Keratinocyte (primary cell): Measurements from ENCODE around the gene ZNF81. TPM values are rescaled to one million over a fixed set of nuclear protein-coding genes. Genes with fewer than 3 reads are reported as not detected.

Experiments used
- DNase-seq: peaks from one replicate; pipeline ENCODE4 v3.0.0-alpha.2; 2011; ENCODE audit warnings: low read depth, missing footprints, low spot score
- FAIRE-seq: peaks from 2 replicates; lab custom pipeline; 2011; peaks lifted over from hg19 to GRCh38; lab: Jason Lieb, UNC
- H2AFZ ChIP-seq: 2 replicates; pipeline ENCODE4 v1.6.0; 2012; ENCODE audit warnings: low read length, control low read depth, inconsistent platforms; ENCODE audit not compliant: control insufficient read depth
- H3K27ac ChIP-seq: 2 replicates; pipeline ENCODE4 v1.5.1; 2011; ENCODE audit warnings: low read length; ENCODE audit not compliant: control insufficient read depth, insufficient read depth
- H3K27me3 ChIP-seq: 3 replicates; pipeline ENCODE4 v1.6.0; 2011; ENCODE audit warnings: low read length; ENCODE audit not compliant: control insufficient read depth, insufficient read depth; ENCODE audit errors: extremely low read depth
- H3K36me3 ChIP-seq, 2 experiments: 2 replicates in 1 of 2; 3 replicates in 1 of 2; pipeline ENCODE4 v1.5.1; 2011; ENCODE audit warnings: low read length in 2 of 2, mild to moderate bottlenecking in 1 of 2; ENCODE audit not compliant: control insufficient read depth in 2 of 2, insufficient read depth in 2 of 2; ENCODE audit errors: extremely low read depth in 1 of 2
- H3K4me1 ChIP-seq: 3 replicates; pipeline ENCODE4 v1.5.1; 2011; ENCODE audit warnings: low read length; ENCODE audit not compliant: control insufficient read depth, insufficient read depth; ENCODE audit errors: extremely low read depth
- H3K4me2 ChIP-seq: 3 replicates; pipeline ENCODE4 v1.6.0; 2011; ENCODE audit warnings: low read depth, low read length; ENCODE audit not compliant: control insufficient read depth, insufficient read depth; ENCODE audit errors: extremely low read depth
- H3K4me3 ChIP-seq, 3 experiments: fragments of 200-600 bp in 1 of 3; sonication (generic) in 1 of 3; 2 replicates in 2 of 3; 3 replicates in 1 of 3; pipeline ENCODE4 v1.5.1; 2011 to 2016; ENCODE audit warnings: low read length in 3 of 3, mild to moderate bottlenecking in 3 of 3, control low read depth in 2 of 3, inconsistent platforms in 1 of 3, low read depth in 1 of 3, mixed read lengths in 1 of 3, mixed run types in 1 of 3, moderate library complexity in 1 of 3; ENCODE audit not compliant: control insufficient read depth in 2 of 3, insufficient read depth in 2 of 3; ENCODE audit errors: extremely low read depth in 1 of 3
- H3K79me2 ChIP-seq: 2 replicates; pipeline ENCODE4 v1.6.0; 2012; ENCODE audit warnings: low read length; ENCODE audit not compliant: control insufficient read depth, insufficient read depth
- H3K9ac ChIP-seq: 3 replicates; pipeline ENCODE4 v1.6.0; 2011; ENCODE audit warnings: low read length; ENCODE audit not compliant: control insufficient read depth, insufficient read depth; ENCODE audit errors: extremely low read depth
- H3K9me1 ChIP-seq: 3 replicates; pipeline ENCODE4 v1.6.0; 2011; ENCODE audit warnings: low read length; ENCODE audit not compliant: control insufficient read depth, insufficient read depth; ENCODE audit errors: extremely low read depth
- H3K9me3 ChIP-seq: 2 replicates; pipeline ENCODE4 v1.5.1; 2012; ENCODE audit warnings: low read depth, low read length; ENCODE audit not compliant: control insufficient read depth
- H4K20me1 ChIP-seq: 3 replicates; pipeline ENCODE4 v1.6.0; 2011; ENCODE audit warnings: low read length; ENCODE audit not compliant: control insufficient read depth, insufficient read depth; ENCODE audit errors: extremely low read depth
- EZH2 ChIP-seq: IDR thresholded peaks from one replicate; pipeline ENCODE4 v1.6.1; 2012; ENCODE audit warnings: inconsistent platforms, mild to moderate bottlenecking, low read length, moderate library complexity
- dilution Hi-C: fragments of 300-500 bp; cut with MboI; formaldehyde crosslinking; loops from one replicate; pipeline ENCODE4 v1.7.0; 2020; ENCODE audit warnings: low sequenced_read_pairs; ENCODE audit not compliant: extremely low pct_ligation_motif_present
- polyA plus RNA-seq, 5 experiments: library from polyadenylated mRNA; depleted of rRNA in 3 of 5; stranded (reverse) in 3 of 5; stranded (forward) in 1 of 5; unstranded in 1 of 5; fragments of >200 nt; gene quantifications; 1 replicate in 1 of 5; 2 replicates in 3 of 5; 3 replicates in 1 of 5; pipeline versions ENCODE4 v1.2.1 to v1.2.3, GENCODE V29; 2011 to 2012; ENCODE audit warnings: missing spikeins in 2 of 5, low read depth in 1 of 5, low replicate concordance in 1 of 5
- TF ChIP-seq, protein P1 (sequence below), 3 experiments: IDR thresholded peaks in 1 of 3; conservative IDR thresholded peaks in 1 of 3; optimal IDR thresholded peaks in 1 of 3; 2 replicates in 2 of 3; 3 replicates in 1 of 3; pipeline versions ENCODE3 to v1.5.1; 2011; ENCODE audit warnings: low read length in 3 of 3, mild to moderate bottlenecking in 3 of 3, moderate library complexity in 2 of 3, control low read depth in 1 of 3, inconsistent platforms in 1 of 3; ENCODE audit not compliant: insufficient read depth in 2 of 3; ENCODE audit errors: extremely low read depth in 1 of 3

ZNF81 gene
- polyA plus RNA-seq, 1 donor (not counting 4 experiments of a cell fraction or from before 2014, with no cell fraction given) = 5.0 TPM

- no peak overlapping the region for H2AFZ ChIP-seq
- TF ChIP-seq, protein P1, sequence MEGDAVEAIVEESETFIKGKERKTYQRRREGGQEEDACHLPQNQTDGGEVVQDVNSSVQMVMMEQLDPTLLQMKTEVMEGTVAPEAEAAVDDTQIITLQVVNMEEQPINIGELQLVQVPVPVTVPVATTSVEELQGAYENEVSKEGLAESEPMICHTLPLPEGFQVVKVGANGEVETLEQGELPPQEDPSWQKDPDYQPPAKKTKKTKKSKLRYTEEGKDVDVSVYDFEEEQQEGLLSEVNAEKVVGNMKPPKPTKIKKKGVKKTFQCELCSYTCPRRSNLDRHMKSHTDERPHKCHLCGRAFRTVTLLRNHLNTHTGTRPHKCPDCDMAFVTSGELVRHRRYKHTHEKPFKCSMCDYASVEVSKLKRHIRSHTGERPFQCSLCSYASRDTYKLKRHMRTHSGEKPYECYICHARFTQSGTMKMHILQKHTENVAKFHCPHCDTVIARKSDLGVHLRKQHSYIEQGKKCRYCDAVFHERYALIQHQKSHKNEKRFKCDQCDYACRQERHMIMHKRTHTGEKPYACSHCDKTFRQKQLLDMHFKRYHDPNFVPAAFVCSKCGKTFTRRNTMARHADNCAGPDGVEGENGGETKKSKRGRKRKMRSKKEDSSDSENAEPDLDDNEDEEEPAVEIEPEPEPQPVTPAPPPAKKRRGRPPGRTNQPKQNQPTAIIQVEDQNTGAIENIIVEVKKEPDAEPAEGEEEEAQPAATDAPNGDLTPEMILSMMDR (optimal IDR thresholded peaks at IDR 0.05 in 1 of 3, IDR thresholded peaks at IDR 0.05 in 1 of 3, conservative IDR thresholded peaks at IDR 0.05 in 1 of 3; ENCODE audit: extremely low read depth in 1 of 3, insufficient read depth in 2 of 3, low read length in 3 of 3) = no peak
- no peak for TF ChIP-seq EZH2
- dilution Hi-C loops = no loop called here
Measured at GRCh38 chrX:47863187-47863586, 26.5 kb downstream of the ZNF81 start.

GRCh38 chrX:47864300-47864699, 27.6 kb downstream of the ZNF81 start:
- no peaks in the 10 kb centered on the region for H3K27me3 ChIP-seq
- no peak for FAIRE-seq
- no peaks in the 10 kb centered on the region for H3K79me2 ChIP-seq
- no peak for TF ChIP-seq EZH2
- TF ChIP-seq, protein P1 (optimal IDR thresholded peaks at IDR 0.05 in 1 of 3, IDR thresholded peaks at IDR 0.05 in 1 of 3, conservative IDR thresholded peaks at IDR 0.05 in 1 of 3; ENCODE audit: extremely low read depth in 1 of 3, insufficient read depth in 2 of 3, low read length in 3 of 3) = no peak
- no peak overlapping the region for H3K4me3 ChIP-seq
- H3K4me1 ChIP-seq = no peaks in the 10 kb centered on the region
- no peak overlapping the region for H3K4me2 ChIP-seq
- H3K9me1 ChIP-seq = no peaks in the 10 kb centered on the region
- DNase-seq = no peak
- H3K9ac ChIP-seq = no peak overlapping the region
- no peak overlapping the region for H3K27ac ChIP-seq
- no peaks in the 10 kb centered on the region for H4K20me1 ChIP-seq
- H2AFZ ChIP-seq = no peak overlapping the region
- no peaks in the 10 kb centered on the region for H3K36me3 ChIP-seq
- H3K9me3 ChIP-seq = no peaks in the 10 kb centered on the region
- dilution Hi-C loops = no loop called here

More at GRCh38 chrX:47863187-47863586, 26.5 kb downstream of the ZNF81 start:
- Histone ChIP-seq H3K79me2 (no peaks in the 10 kb centered on the region), H3K27ac (no peak overlapping the region), H3K4me1 (no peaks in the 10 kb centered on the region), H4K20me1 (no peaks in the 10 kb centered on the region), H3K27me3 (no peaks in the 10 kb centered on the region), H3K36me3 (no peaks in the 10 kb centered on the region), H3K4me3 (no peak overlapping the region), H3K9me3 (no peaks in the 10 kb centered on the region), H3K9me1 (no peaks in the 10 kb centered on the region), H3K4me2 (no peak overlapping the region), H3K9ac (no peak overlapping the region)
- peak; percentile 49 for FAIRE-seq
- DNase-seq = no peak
